NCI-H69 (cell line): ENCODE measurements around the gene GORASP2.
"Not testable (repeated sequence)": the region's sequence is repeated elsewhere in the genome, so short reads cannot be mapped to it uniquely, and the experiment has no call there.

Experiments
- DNase-seq: peaks from one replicate; lab custom pipeline; 2025; lab: John Stamatoyannopoulos, UW

Gene GORASP2

GRCh38 chr2:170928824-170929685 lies at the start of gene GORASP2:
TSS of gene GORASP2 (plus strand) at chr2:170929253. CDS start at chr2:170929341, 88 bp downstream.
- peak; percentile 98 for DNase-seq

GRCh38 chr2:170881840-170882239 lies 47.2 kb upstream of the GORASP2 start:
- DNase-seq, result no peak

GRCh38 chr2:170882758-170883157 lies 46.3 kb upstream of the GORASP2 start:
- DNase-seq, result no peak

GRCh38 chr2:170883683-170884082 lies 45.4 kb upstream of the GORASP2 start:
- no peak for DNase-seq

- no peak for DNase-seq
These were observed 43.8 kb upstream of the GORASP2 start for GRCh38 chr2:170885130-170885791.

GRCh38 chr2:170886386-170886785 lies 42.7 kb upstream of the GORASP2 start:
- DNase-seq, result no peak

GRCh38 chr2:170887496-170887895 lies 41.6 kb upstream of the GORASP2 start:
- no peak for DNase-seq

GRCh38 chr2:170887896-170888295 lies 41.2 kb upstream of the GORASP2 start:
- DNase-seq, result no peak

- DNase-seq, result no peak
These were observed 37.2 kb upstream of the GORASP2 start for GRCh38 chr2:170891893-170892292.

GRCh38 chr2:170892391-170892951 lies 36.6 kb upstream of the GORASP2 start:
- DNase-seq, result no peak

- no peak for DNase-seq
These were observed 33.9 kb upstream of the GORASP2 start for GRCh38 chr2:170895023-170895757.

- no peak for DNase-seq
These were observed 32.4 kb upstream of the GORASP2 start for GRCh38 chr2:170896622-170897021.

- no peak for DNase-seq
These were observed 31.9 kb upstream of the GORASP2 start for GRCh38 chr2:170897108-170897507.

GRCh38 chr2:170905864-170906263 lies 23.2 kb upstream of the GORASP2 start:
- DNase-seq, result peak; percentile 1

- DNase-seq, result no peak
These were observed 17.7 kb upstream of the GORASP2 start for GRCh38 chr2:170911314-170911889.

GRCh38 chr2:170914994-170915666 lies 13.9 kb upstream of the GORASP2 start:
- not testable (repeated sequence) for DNase-seq

- DNase-seq, result no peak
These were observed 11.7 kb upstream of the GORASP2 start for GRCh38 chr2:170917219-170917913.

- DNase-seq, result no peak
These were observed 11.1 kb upstream of the GORASP2 start for GRCh38 chr2:170917957-170918356.

- not testable (repeated sequence) for DNase-seq
These were observed 7.2 kb upstream of the GORASP2 start for GRCh38 chr2:170921873-170922272.

GRCh38 chr2:170922634-170923494 lies 6.2 kb upstream of the GORASP2 start:
- no peak for DNase-seq
